MCF 10A (cell line): ENCODE data around the gene KIF15. TPM values are rescaled to one million over a fixed set of nuclear protein-coding genes. Genes with fewer than 3 reads are reported as not detected.

Source experiments
- BruUV-seq: library from RNA; stranded (reverse); fragments of 400-500 nt; replicated peaks from 2 replicates; lab custom pipeline; 2021; lab: Mats Ljungman, UMichigan
- CTCF ChIA-PET: fragments of 300-600 bp; sonication (Branson Sonifier 250); formaldehyde crosslinking; extraction: SDS; loops from one replicate; lab custom pipeline; 2021; ENCODE audit warnings: antibody characterized with exemption, inconsistent platforms; lab: Yijun Ruan, JAX
- POLR2A ChIA-PET: fragments of 300-600, 350-650 bp; sonication (Branson Sonifier 250); formaldehyde crosslinking; extraction: SDS; loops from one replicate; lab custom pipeline; 2020; ENCODE audit warnings: antibody characterized with exemption, inconsistent platforms; lab: Yijun Ruan, JAX
- DNase-seq: peaks from one replicate; pipeline ENCODE4 v3.0.0-alpha.2; 2018; ENCODE audit not compliant: unreplicated experiment
- H3K27ac Mint-ChIP-seq: one replicate; pipeline ENCODE4 v1.8.0; 2022; ENCODE audit warnings: mild to moderate bottlenecking, low read depth, mixed read lengths; ENCODE audit not compliant: unreplicated experiment
- H3K27me3 Mint-ChIP-seq: one replicate; pipeline ENCODE4 v1.8.0; 2022; ENCODE audit warnings: mixed read lengths; ENCODE audit not compliant: insufficient read depth, unreplicated experiment
- H3K36me3 Mint-ChIP-seq: one replicate; pipeline ENCODE4 v1.8.0; 2022; ENCODE audit warnings: mild to moderate bottlenecking, moderate library complexity, mixed read lengths; ENCODE audit not compliant: insufficient read depth, unreplicated experiment
- H3K4me1 Mint-ChIP-seq: one replicate; pipeline ENCODE4 v1.8.0; 2022; ENCODE audit warnings: mixed read lengths; ENCODE audit not compliant: insufficient read depth, unreplicated experiment
- H3K4me3 Mint-ChIP-seq: one replicate; pipeline ENCODE4 v1.8.0; 2022; ENCODE audit warnings: mild to moderate bottlenecking, moderate library complexity, mixed read lengths; ENCODE audit not compliant: unreplicated experiment
- H3K9me3 Mint-ChIP-seq: one replicate; pipeline ENCODE4 v1.8.0; 2022; ENCODE audit warnings: mixed read lengths; ENCODE audit not compliant: unreplicated experiment
- intact Hi-C: fragments of 100-400 bp; cut with micrococcal nuclease; formaldehyde crosslinking; loops from 2 replicates; pipeline ENCODE4 v1.14.1; 2022
- total RNA-seq: library from RNA; stranded (reverse); gene quantifications from 2 replicates; pipeline ENCODE4 v1.2.3, GENCODE V29; 2022
- TF ChIP-seq, protein P1 (sequence below): fragments of 200-600 bp; IDR thresholded peaks from one replicate; pipeline ENCODE4 v1.8.0; 2022; ENCODE audit warnings: antibody characterized with exemption, mild to moderate bottlenecking; ENCODE audit not compliant: unreplicated experiment

KIF15 gene
- total RNA-seq, 1 experiment from 2014 or later, result 10.6 TPM

DNA sequence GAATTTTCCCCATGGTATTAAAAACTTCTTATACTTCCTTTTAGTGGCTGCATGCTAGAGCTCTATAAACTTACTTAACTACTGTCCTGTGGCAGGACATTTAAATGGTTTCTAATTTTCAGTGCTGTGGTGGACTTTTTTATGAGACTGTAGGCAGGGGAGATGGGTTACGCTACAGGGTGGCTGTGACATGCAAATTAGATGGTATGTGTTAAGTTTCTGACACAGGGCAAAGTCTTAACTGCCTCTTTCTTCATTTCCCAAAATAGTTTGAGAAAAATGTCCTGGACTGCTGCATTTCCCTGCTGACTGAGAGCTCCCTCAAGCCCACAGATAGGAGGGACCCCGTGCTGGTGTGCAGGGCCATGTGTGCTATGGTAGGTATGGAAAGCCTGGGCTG, 134.8 kb downstream of the KIF15 start:
- H3K4me1 Mint-ChIP-seq, result peaks cover 12% of the 10 kb centered on the region
- no peaks in the 10 kb centered on the region for H3K36me3 Mint-ChIP-seq
- ChIA-PET CTCF (no interaction called here), POLR2A (interaction anchor here (0.6 to 1.7 kb wide), 3 partner anchors 8 to 188 kb away, joined by 3 to 4 read pairs (median 3); no protein-coding TSS in a partner anchor)
- no TSS peak for BruUV-seq
- H3K27me3 Mint-ChIP-seq, result no peaks in the 10 kb centered on the region
- TF ChIP-seq, protein P1, sequence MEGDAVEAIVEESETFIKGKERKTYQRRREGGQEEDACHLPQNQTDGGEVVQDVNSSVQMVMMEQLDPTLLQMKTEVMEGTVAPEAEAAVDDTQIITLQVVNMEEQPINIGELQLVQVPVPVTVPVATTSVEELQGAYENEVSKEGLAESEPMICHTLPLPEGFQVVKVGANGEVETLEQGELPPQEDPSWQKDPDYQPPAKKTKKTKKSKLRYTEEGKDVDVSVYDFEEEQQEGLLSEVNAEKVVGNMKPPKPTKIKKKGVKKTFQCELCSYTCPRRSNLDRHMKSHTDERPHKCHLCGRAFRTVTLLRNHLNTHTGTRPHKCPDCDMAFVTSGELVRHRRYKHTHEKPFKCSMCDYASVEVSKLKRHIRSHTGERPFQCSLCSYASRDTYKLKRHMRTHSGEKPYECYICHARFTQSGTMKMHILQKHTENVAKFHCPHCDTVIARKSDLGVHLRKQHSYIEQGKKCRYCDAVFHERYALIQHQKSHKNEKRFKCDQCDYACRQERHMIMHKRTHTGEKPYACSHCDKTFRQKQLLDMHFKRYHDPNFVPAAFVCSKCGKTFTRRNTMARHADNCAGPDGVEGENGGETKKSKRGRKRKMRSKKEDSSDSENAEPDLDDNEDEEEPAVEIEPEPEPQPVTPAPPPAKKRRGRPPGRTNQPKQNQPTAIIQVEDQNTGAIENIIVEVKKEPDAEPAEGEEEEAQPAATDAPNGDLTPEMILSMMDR, result no peak
- H3K9me3 Mint-ChIP-seq, result no peaks in the 10 kb centered on the region
- intact Hi-C loops, result no loop called here
- H3K4me3 Mint-ChIP-seq, result no peak overlapping the region
- DNase-seq, result no peak
- H3K27ac Mint-ChIP-seq, result no peak overlapping the region

DNA sequence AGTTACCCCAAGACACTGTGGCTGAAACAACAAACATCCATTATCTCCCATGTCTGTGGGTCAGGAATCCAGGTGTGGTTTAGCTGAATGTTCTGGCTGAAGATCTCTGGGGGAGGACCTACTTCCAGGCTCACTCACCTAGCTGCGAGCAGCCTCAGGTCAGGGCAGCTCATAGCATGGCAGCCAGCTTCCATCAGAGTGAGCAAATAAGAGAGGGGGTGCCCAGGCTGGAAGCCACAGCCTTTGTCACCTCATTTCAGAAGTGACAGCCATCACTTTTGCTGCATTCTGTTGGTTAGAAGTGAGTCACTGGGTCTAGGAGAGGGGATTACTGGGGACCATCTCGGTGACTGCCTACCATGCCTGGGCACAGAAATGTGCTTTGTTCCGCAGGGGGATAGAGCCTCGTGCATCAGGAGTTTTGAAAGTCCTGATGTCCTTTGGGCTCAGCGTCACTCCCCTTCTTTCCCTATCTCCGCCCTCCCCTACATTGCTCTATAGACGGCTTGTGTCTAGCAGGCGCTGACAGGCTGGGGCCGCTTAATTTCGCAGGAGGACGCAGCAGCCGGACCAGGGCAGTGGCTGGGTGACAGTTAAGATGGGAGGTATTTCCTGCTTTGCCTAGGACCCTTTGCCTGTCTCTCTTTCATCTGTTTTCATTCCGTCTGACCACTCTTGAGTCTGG, 138.2 kb downstream of the KIF15 start:
- CTCF ChIA-PET, result interaction anchor here (0.6 kb wide), 1 partner anchor 139 kb away, joined by 3 read pairs; the partner anchor contains the start of gene KIAA1143
- no peaks in the 10 kb centered on the region for H3K9me3 Mint-ChIP-seq
- no peaks in the 10 kb centered on the region for H3K4me1 Mint-ChIP-seq
- no peaks in the 10 kb centered on the region for H3K36me3 Mint-ChIP-seq
- H3K4me3 Mint-ChIP-seq, result no peak overlapping the region
- peak overlapping the region; percentile 39 for H3K27ac Mint-ChIP-seq
- H3K27me3 Mint-ChIP-seq, result no peaks in the 10 kb centered on the region
- no TSS peak for BruUV-seq
- intact Hi-C loops, result no loop called here
- no peak for DNase-seq
- TF ChIP-seq, protein P1, result no peak
- POLR2A ChIA-PET, result interaction anchor here (1.7 kb wide), 1 partner anchor 13 kb away, joined by 4 read pairs; no protein-coding TSS in a partner anchor

DNA sequence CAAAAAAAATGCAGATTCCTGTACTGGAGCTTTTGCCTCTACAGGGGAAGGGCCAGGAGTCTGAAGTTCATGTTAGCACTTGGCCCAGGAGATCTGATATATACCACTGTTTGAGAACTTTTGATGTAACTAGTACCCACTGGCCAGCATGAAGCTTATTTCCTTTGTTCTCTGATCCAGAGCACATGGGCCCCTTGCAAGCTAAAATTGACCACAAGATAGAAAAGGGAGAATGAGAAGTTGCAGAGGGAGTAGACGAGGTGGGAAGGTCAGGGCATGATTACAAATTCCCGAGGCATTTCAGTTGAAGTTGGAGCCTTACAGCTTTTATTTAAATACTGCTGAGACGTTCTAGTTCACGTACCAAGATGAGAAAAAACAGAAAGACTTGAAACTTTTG, 141.0 kb downstream of the KIF15 start:
- no peaks in the 10 kb centered on the region for H3K27me3 Mint-ChIP-seq
- H3K4me3 Mint-ChIP-seq, result no peak overlapping the region
- no peak for DNase-seq
- H3K4me1 Mint-ChIP-seq, result peaks cover 9% of the 10 kb centered on the region
- no peak overlapping the region for H3K27ac Mint-ChIP-seq
- intact Hi-C loops, result no loop called here
- no peaks in the 10 kb centered on the region for H3K36me3 Mint-ChIP-seq
- ChIA-PET POLR2A (interaction anchor here (1.2 kb wide), 1 partner anchor 9 kb away, joined by 3 read pairs; no protein-coding TSS in a partner anchor), CTCF (no interaction called here)
- H3K9me3 Mint-ChIP-seq, result no peaks in the 10 kb centered on the region
- BruUV-seq, result no TSS peak
- TF ChIP-seq, protein P1, result no peak

Other genes with a start within 250 kb of the KIF15 start
- gene ZKSCAN7, start 206.6 kb upstream of the KIF15 start, total RNA-seq, result not detected in 2 replicates
- not detected in 2 replicates for gene ZNF660, start 176.8 kb upstream of the KIF15 start, total RNA-seq
- 15.6 and 15.8 TPM in 2 replicates for gene ZNF197, start 136.8 kb upstream of the KIF15 start, total RNA-seq
- 9.9 and 12.7 TPM in 2 replicates for gene ZNF35, start 113.1 kb upstream of the KIF15 start, total RNA-seq
- gene ZNF502, start 49.1 kb upstream of the KIF15 start, total RNA-seq, result 2.4 and 2.8 TPM in 2 replicates
- gene ZNF501, start 32.2 kb upstream of the KIF15 start, total RNA-seq, result 0.17 and 0.40 TPM in 2 replicates
- 17.7 and 18.2 TPM in 2 replicates for gene KIAA1143, start 175 bp upstream of the KIF15 start, total RNA-seq
- gene TMEM42, start 100.1 kb downstream of the KIF15 start, total RNA-seq, result 27.6 and 27.8 TPM in 2 replicates
- gene TGM4, start 112.8 kb downstream of the KIF15 start, total RNA-seq, result 1.1 and 2.5 TPM in 2 replicates
- 37.7 and 40.1 TPM in 2 replicates for gene ZDHHC3, start 214.4 kb downstream of the KIF15 start, total RNA-seq
- gene EXOSC7, start 214.4 kb downstream of the KIF15 start, total RNA-seq, result 59.7 and 73.3 TPM in 2 replicates